SK-N-SH (cell line): Measurements from ENCODE around the gene DSE.

Experiments
- CTCF ChIP-seq: fragments of 200-600 bp; sonication (generic); IDR thresholded peaks from 2 replicates; pipeline ENCODE4 v1.6.1; 2017; ENCODE audit warnings: antibody characterized with exemption, mild to moderate bottlenecking, moderate library complexity
- EP300 ChIP-seq, 2 experiments: IDR thresholded peaks; 2 replicates each; pipeline versions ENCODE4 v1.4.0 to v1.6.1; 2012; ENCODE audit warnings: borderline replicate concordance in 1 of 2, low read depth in 1 of 2, low read length in 1 of 2
- JUND ChIP-seq: IDR thresholded peaks from 2 replicates; pipeline ENCODE4 v1.4.0; 2012
- MAX ChIP-seq: IDR thresholded peaks from 2 replicates; pipeline ENCODE4 v1.4.0; 2012; ENCODE audit warnings: low read depth
- NFIC ChIP-seq: IDR thresholded peaks from 2 replicates; pipeline ENCODE4 v1.4.0; 2012; ENCODE audit warnings: borderline replicate concordance
- PBX3 ChIP-seq: IDR thresholded peaks from 2 replicates; pipeline ENCODE4; 2012
- POLR2AphosphoS5 ChIP-seq: IDR thresholded peaks from 2 replicates; pipeline ENCODE4 v1.6.1; 2012; ENCODE audit warnings: low read depth, low read length
- RAD21 ChIP-seq: IDR thresholded peaks from 2 replicates; pipeline ENCODE4 v1.6.1; 2012; ENCODE audit warnings: mild to moderate bottlenecking, low read length
- RCOR1 ChIP-seq: fragments of 150-350 bp; IDR thresholded peaks from 2 replicates; pipeline ENCODE4 v1.6.1; 2017; ENCODE audit warnings: antibody characterized with exemption, low read length
- REST ChIP-seq: IDR thresholded peaks from 2 replicates; pipeline ENCODE4 v1.6.1; 2012; ENCODE audit warnings: mild to moderate bottlenecking, low read depth, low read length, moderate library complexity
- RFX5 ChIP-seq: IDR thresholded peaks from 2 replicates; pipeline ENCODE4 v1.6.1; 2012; ENCODE audit warnings: mild to moderate bottlenecking, improper control_type of control experiment, low read length
- SMC3 ChIP-seq: IDR thresholded peaks from 2 replicates; pipeline ENCODE4 v1.6.1; 2012; ENCODE audit warnings: low read depth, low read length, improper control_type of control experiment

- TF ChIP-seq EP300 (IDR thresholded peaks at IDR 0.05; ENCODE audit: borderline replicate concordance in 1 of 2, low read depth in 1 of 2, low read length in 1 of 2) (no peak), POLR2AphosphoS5 (no peak), CTCF (no peak), REST (no peak), NFIC (no peak), JUND (no peak), PBX3 (no peak), MAX (no peak), RAD21 (no peak), RFX5 (no peak), SMC3 (no peak), RCOR1 (no peak)
These were observed 73.8 kb downstream of the DSE start for GRCh38 chr6:116444575-116444974.
